B cell (primary cell): ENCODE measurements around the gene MAPKBP1. TPM values are rescaled to one million over a fixed set of nuclear protein-coding genes. Genes with fewer than 3 reads are reported as not detected.

Experiments used
- ATAC-seq: fragments of 200-7000 bp; cut with Tn5 transposase; one replicate; pipeline ENCODE4 v1.10.0; 2021; ENCODE audit warnings: low read depth, mild to moderate bottlenecking, moderate number of reproducible peaks, moderate library complexity
- CTCF ChIA-PET: fragments of 350-600 bp; sonication (Branson Sonifier 250); formaldehyde crosslinking; loops from one replicate; lab custom pipeline; 2021; ENCODE audit warnings: antibody characterized with exemption, inconsistent platforms; lab: Charles Lee
- POLR2A ChIA-PET: fragments of 350-600 bp; sonication (Branson Sonifier 250); formaldehyde crosslinking; loops from one replicate; lab custom pipeline; 2021; ENCODE audit warnings: antibody characterized with exemption; lab: Charles Lee
- DNase-seq: peaks from one replicate; pipeline ENCODE4 v3.0.0; 2013
- H2AFZ ChIP-seq: 2 replicates; pipeline ENCODE4 v1.6.1; 2012; ENCODE audit warnings: mild to moderate bottlenecking, low read depth, low read length; ENCODE audit not compliant: insufficient read depth, poor library complexity, severe bottlenecking
- H3K27ac ChIP-seq, 2 donors: 1 replicate in 1 of 2; 2 replicates in 1 of 2; pipeline ENCODE4 v1.5.1; 2012 to 2013; ENCODE audit warnings: low read length in 2 of 2, mild to moderate bottlenecking in 2 of 2, moderate library complexity in 1 of 2
- H3K27me3 ChIP-seq, 4 experiments: fragments of 200-600 bp in 1 of 4; sonication (generic) in 1 of 4; replicated peaks in 1 of 4; 1 replicate in 2 of 4; 2 replicates in 2 of 4; pipeline versions ENCODE4 v1.6.1 to v1.7.0; 2013 to 2016; ENCODE audit warnings: low read length in 3 of 4, mild to moderate bottlenecking in 2 of 4, mixed read lengths in 1 of 4, moderate library complexity in 1 of 4; ENCODE audit not compliant: insufficient read depth in 4 of 4, control insufficient read depth in 3 of 4; ENCODE audit errors: control extremely low read depth in 1 of 4
- H3K36me3 ChIP-seq, 2 experiments: replicated peaks in 1 of 2; 1 replicate in 1 of 2; 2 replicates in 1 of 2; pipeline versions ENCODE4 v1.6.1 to v1.7.1; 2013; ENCODE audit warnings: low read length in 1 of 2; ENCODE audit not compliant: insufficient read depth in 2 of 2, control insufficient read depth in 1 of 2; ENCODE audit errors: control extremely low read depth in 1 of 2, extremely low read depth in 1 of 2
- H3K4me1 ChIP-seq, 2 donors: fragments of 200-600 bp in 1 of 2; sonication (generic) in 1 of 2; 1 replicate in 1 of 2; 2 replicates in 1 of 2; pipeline versions ENCODE4 v1.5.1 to v1.6.1; 2013 to 2017; ENCODE audit warnings: low read length in 2 of 2; ENCODE audit not compliant: control insufficient read depth in 2 of 2, insufficient read depth in 2 of 2
- H3K4me2 ChIP-seq: replicated peaks from 2 replicates; pipeline ENCODE3; 2012; ENCODE audit warnings: mild to moderate bottlenecking, low read depth, low read length; ENCODE audit not compliant: poor library complexity, severe bottlenecking
- H3K4me3 ChIP-seq, 5 experiments: fragments of 200-600 bp in 1 of 5; sonication (generic) in 1 of 5; 1 replicate in 3 of 5; 2 replicates in 2 of 5; pipeline versions ENCODE4 v1.5.1 to v1.7.0; 2011 to 2016; ENCODE audit warnings: low read length in 4 of 5, mild to moderate bottlenecking in 4 of 5, low read depth in 2 of 5, control low read depth in 1 of 5, moderate library complexity in 1 of 5; ENCODE audit not compliant: insufficient read depth in 1 of 5; ENCODE audit errors: control extremely low read depth in 1 of 5, extremely low read depth in 1 of 5
- H3K79me2 ChIP-seq: fragments of 200-600 bp; sonication (generic); one replicate; pipeline ENCODE4 v1.6.0; 2016; ENCODE audit warnings: low read length; ENCODE audit not compliant: control insufficient read depth, insufficient read depth
- H3K9ac ChIP-seq: fragments of 200-600 bp; sonication (generic); 2 replicates; pipeline ENCODE4 v1.6.1; 2017; ENCODE audit warnings: mild to moderate bottlenecking, low read length, moderate library complexity
- H3K9me3 ChIP-seq, 3 donors: one replicate each; pipeline versions ENCODE4 v1.6.1 to v1.7.1; 2013; ENCODE audit warnings: low read length in 2 of 3; ENCODE audit not compliant: control insufficient read depth in 2 of 3, insufficient read depth in 1 of 3; ENCODE audit errors: control extremely low read depth in 1 of 3
- H4K20me1 ChIP-seq: 2 replicates; pipeline ENCODE4 v1.6.0; 2012; ENCODE audit warnings: mild to moderate bottlenecking, low read length; ENCODE audit not compliant: insufficient read depth, control insufficient read depth, poor library complexity, severe bottlenecking
- H3K27ac Mint-ChIP-seq: one replicate; pipeline ENCODE4 v1.8.0; 2021; ENCODE audit warnings: mixed read lengths
- H3K27me3 Mint-ChIP-seq: one replicate; pipeline ENCODE4 v1.8.0; 2021; ENCODE audit warnings: mixed read lengths
- H3K4me1 Mint-ChIP-seq: one replicate; pipeline ENCODE4 v1.8.0; 2021; ENCODE audit warnings: mixed read lengths
- H3K4me3 Mint-ChIP-seq: one replicate; pipeline ENCODE4 v1.8.0; 2021; ENCODE audit warnings: mixed read lengths
- H3K9me3 Mint-ChIP-seq: one replicate; pipeline ENCODE4 v1.8.0; 2022; ENCODE audit warnings: mixed read lengths; ENCODE audit not compliant: insufficient read depth
- EZH2 ChIP-seq: IDR thresholded peaks from 2 replicates; pipeline ENCODE4 v1.6.1; 2012; ENCODE audit warnings: borderline replicate concordance, low read depth, mild to moderate bottlenecking, moderate library complexity, low read length; ENCODE audit not compliant: insufficient read depth, poor library complexity, severe bottlenecking
- WGBS: methylation state at CpG from one replicate; pipeline ENCODE4 v1.1.5; 2013; ENCODE audit warnings: missing lambda C conversion rate; ENCODE audit not compliant: insufficient coverage; 5-methylcytosine and 5-hydroxymethylcytosine counted together
- intact Hi-C: fragments of 100-400 bp; cut with micrococcal nuclease; formaldehyde crosslinking; loops from one replicate; pipeline ENCODE4 v1.10.0; 2022
- polyA plus RNA-seq: library from polyadenylated mRNA; depleted of rRNA; stranded (reverse); fragments of >200 nt; gene quantifications from 2 replicates; pipeline ENCODE4 v1.2.3, GENCODE V29; 2012
- total RNA-seq, 2 donors: library from RNA; stranded (reverse); fragments of 120-200 nt in 1 of 2; gene quantifications; 1 replicate in 1 of 2; 2 replicates in 1 of 2; pipeline versions ENCODE4 v1.2.3 to v1.2.4, GENCODE V29; 2013 to 2022
- TF ChIP-seq, protein P1 (sequence below): fragments of 200-600 bp; IDR thresholded peaks from one replicate; pipeline ENCODE4 v1.8.0; 2022; ENCODE audit warnings: antibody characterized with exemption, mild to moderate bottlenecking

Gene MAPKBP1
- total and polyA plus RNA-seq, 2 donors (not counting 1 experiment from before 2014, with no cell fraction given): 14.1 to 59.2 TPM

DNA sequence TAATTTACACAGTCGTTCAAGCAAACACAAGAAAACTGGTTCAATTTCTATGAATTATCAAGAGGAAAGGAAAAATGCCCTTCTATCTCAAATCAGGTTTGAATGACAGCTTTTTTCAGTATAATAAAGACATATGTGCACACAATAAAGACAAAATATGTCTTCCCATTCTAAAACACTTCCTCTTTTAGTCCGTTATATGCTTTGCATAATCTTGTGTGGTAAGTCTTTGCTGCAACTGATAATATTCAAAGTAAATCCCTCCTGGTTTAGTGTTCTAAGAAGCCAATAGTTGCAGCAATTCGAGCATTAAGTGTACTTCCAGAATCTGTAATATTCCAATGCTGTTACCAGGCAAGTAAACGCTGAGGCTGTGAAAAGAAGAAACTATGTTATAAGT lies 43.7 kb upstream of the MAPKBP1 start:
- POLR2A ChIA-PET: no interaction called here
- peaks cover 7% of the 10 kb centered on the region for H4K20me1 ChIP-seq
- peak; percentile 44 for DNase-seq
- peak overlapping the region; percentile 3 for H3K4me2 ChIP-seq
- H3K36me3 ChIP-seq: peaks cover 14 to 34% of the 10 kb centered on the region in 2 experiments
- Mint-ChIP-seq H3K27ac (peak overlapping the region; percentile 69), H3K4me1 (peaks cover 11% of the 10 kb centered on the region), H3K27me3 (no peaks in the 10 kb centered on the region), H3K9me3 (no peaks in the 10 kb centered on the region), H3K4me3 (peak overlapping the region; percentile 15)
- CTCF ChIA-PET: interaction anchor here (0.8 kb wide), 1 partner anchor 223 kb away, joined by 3 read pairs; no protein-coding TSS in a partner anchor
- intact Hi-C loops: no loop called here
- peaks cover 9% of the 10 kb centered on the region in 2 donors for H3K4me1 ChIP-seq
- H3K79me2 ChIP-seq: peaks cover 15% of the 10 kb centered on the region
- WGBS: no CpG with 5 or more reads among the region's 4 CpGs
- H3K9ac ChIP-seq: no peak overlapping the region
- H3K9me3 ChIP-seq: no peaks in the 10 kb centered on the region
- TF ChIP-seq EZH2: no peak
- TF ChIP-seq, protein P1, sequence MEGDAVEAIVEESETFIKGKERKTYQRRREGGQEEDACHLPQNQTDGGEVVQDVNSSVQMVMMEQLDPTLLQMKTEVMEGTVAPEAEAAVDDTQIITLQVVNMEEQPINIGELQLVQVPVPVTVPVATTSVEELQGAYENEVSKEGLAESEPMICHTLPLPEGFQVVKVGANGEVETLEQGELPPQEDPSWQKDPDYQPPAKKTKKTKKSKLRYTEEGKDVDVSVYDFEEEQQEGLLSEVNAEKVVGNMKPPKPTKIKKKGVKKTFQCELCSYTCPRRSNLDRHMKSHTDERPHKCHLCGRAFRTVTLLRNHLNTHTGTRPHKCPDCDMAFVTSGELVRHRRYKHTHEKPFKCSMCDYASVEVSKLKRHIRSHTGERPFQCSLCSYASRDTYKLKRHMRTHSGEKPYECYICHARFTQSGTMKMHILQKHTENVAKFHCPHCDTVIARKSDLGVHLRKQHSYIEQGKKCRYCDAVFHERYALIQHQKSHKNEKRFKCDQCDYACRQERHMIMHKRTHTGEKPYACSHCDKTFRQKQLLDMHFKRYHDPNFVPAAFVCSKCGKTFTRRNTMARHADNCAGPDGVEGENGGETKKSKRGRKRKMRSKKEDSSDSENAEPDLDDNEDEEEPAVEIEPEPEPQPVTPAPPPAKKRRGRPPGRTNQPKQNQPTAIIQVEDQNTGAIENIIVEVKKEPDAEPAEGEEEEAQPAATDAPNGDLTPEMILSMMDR: no peak
- peak; percentile 60 for ATAC-seq
- H3K27me3 ChIP-seq: no peaks in the 10 kb centered on the region
- no peak overlapping the region for H3K27ac ChIP-seq
- no peak overlapping the region for H3K4me3 ChIP-seq
- H2AFZ ChIP-seq: no peak overlapping the region

- Histone ChIP-seq H3K27ac (no peak overlapping the region), H2AFZ (no peak overlapping the region), H3K79me2 (peaks cover 21% of the 10 kb centered on the region), H3K27me3 (no peaks in the 10 kb centered on the region), H3K9ac (no peak overlapping the region), H3K4me2 (no peak overlapping the region), H3K36me3 (peaks cover 10 to 53% of the 10 kb centered on the region in 2 experiments), H3K9me3 (no peaks in the 10 kb centered on the region), H3K4me1 (peaks cover 9% of the 10 kb centered on the region in 2 donors), H4K20me1 (peaks cover 7% of the 10 kb centered on the region), H3K4me3 (no peak overlapping the region)
- ChIA-PET CTCF (no interaction called here), POLR2A (no interaction called here)
- Mint-ChIP-seq H3K9me3 (no peaks in the 10 kb centered on the region), H3K4me1 (peaks cover 11% of the 10 kb centered on the region), H3K4me3 (no peak overlapping the region), H3K27me3 (no peaks in the 10 kb centered on the region), H3K27ac (no peak overlapping the region)
- TF ChIP-seq EZH2: no peak
- TF ChIP-seq, protein P1: no peak
- intact Hi-C loops: no loop called here
- ATAC-seq: no peak
- DNase-seq: no peak
- WGBS: 100% methylated on average over 1 of the region's 1 CpG
Observed at GRCh38 chr15:41732483-41732882, 41.8 kb upstream of the MAPKBP1 start.
